RWPE2 (cell line): Measurements from ENCODE around the gene ARID1A.
A peak's percentile ranks its signal among the peaks of the same experiment; 100 is the strongest.
"Not testable (repeated sequence)": the region's sequence is repeated elsewhere in the genome, so short reads cannot be mapped to it uniquely, and the experiment has no call there.

Source experiments
- ATAC-seq: fragments of 200-7000 bp; cut with Tn5 transposase; 3 replicates; pipeline ENCODE4 v1.9.1; 2021; ENCODE audit warnings: low read depth
- DNase-seq: peaks from one replicate; pipeline ENCODE4 v3.0.0-alpha.2; 2020; ENCODE audit warnings: low spot score
- H3K27ac ChIP-seq: fragments of 450-650 bp; 2 replicates; pipeline ENCODE4 v1.5.1; 2017; ENCODE audit warnings: mild to moderate bottlenecking; ENCODE audit not compliant: poor library complexity, severe bottlenecking
- H3K27me3 ChIP-seq: fragments of 250-450 bp; sonication (Bioruptor Pico); 2 replicates; pipeline ENCODE4 v1.5.1; 2021; ENCODE audit warnings: mild to moderate bottlenecking, moderate library complexity; ENCODE audit not compliant: insufficient read depth, poor library complexity, severe bottlenecking
- H3K36me3 ChIP-seq: fragments of 250-450 bp; sonication (Bioruptor Pico); 2 replicates; pipeline ENCODE4 v1.5.1; 2020; ENCODE audit warnings: low read depth, mild to moderate bottlenecking, moderate library complexity
- H3K4me1 ChIP-seq: fragments of 250-450 bp; sonication (Bioruptor Pico); 2 replicates; pipeline ENCODE4 v1.5.1; 2021; ENCODE audit warnings: mild to moderate bottlenecking, moderate library complexity; ENCODE audit not compliant: insufficient read depth, poor library complexity, severe bottlenecking
- H3K4me3 ChIP-seq: fragments of 250-450 bp; sonication (Bioruptor Pico); 2 replicates; pipeline ENCODE4 v1.5.1; 2021; ENCODE audit warnings: mild to moderate bottlenecking, moderate library complexity; ENCODE audit not compliant: severe bottlenecking
- H3K9me3 ChIP-seq: fragments of 250-450 bp; sonication (Bioruptor Pico); 2 replicates; pipeline ENCODE4 v1.5.1; 2021; ENCODE audit warnings: mild to moderate bottlenecking, moderate library complexity; ENCODE audit not compliant: severe bottlenecking
- TF ChIP-seq, protein P1 (sequence below): fragments of 450-650 bp; IDR thresholded peaks from one replicate; pipeline ENCODE4 v1.5.1; 2017; ENCODE audit warnings: mild to moderate bottlenecking, moderate library complexity; ENCODE audit not compliant: poor library complexity, severe bottlenecking

The ARID1A gene

DNA sequence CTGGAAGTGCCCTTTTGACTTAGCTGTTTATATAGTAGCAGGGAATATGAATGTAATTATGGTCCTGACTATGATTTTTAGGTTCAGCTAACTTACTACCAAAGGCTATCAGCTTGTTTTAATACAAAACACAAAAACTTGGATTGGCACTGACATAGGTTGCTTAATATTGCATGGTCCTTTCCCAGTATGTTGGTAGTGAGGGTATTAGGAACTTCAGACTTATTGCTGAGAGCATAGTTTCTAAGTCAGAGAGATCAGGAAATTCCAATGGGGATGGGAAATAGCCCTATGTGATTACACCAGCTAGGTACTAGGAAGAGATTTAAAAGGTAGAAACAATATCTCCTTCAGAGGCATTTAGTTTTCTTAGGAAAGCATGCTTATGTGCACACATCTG lies 7.7 kb downstream of the ARID1A start:
- Histone ChIP-seq H3K27me3 (no peaks in the 10 kb centered on the region), H3K27ac (peak overlapping the region; percentile 82), H3K9me3 (no peaks in the 10 kb centered on the region), H3K36me3 (peaks cover 37% of the 10 kb centered on the region), H3K4me3 (no peak overlapping the region), H3K4me1 (peaks cover 85% of the 10 kb centered on the region)
- no peak for ATAC-seq
- no peak for DNase-seq
- TF ChIP-seq, protein P1, sequence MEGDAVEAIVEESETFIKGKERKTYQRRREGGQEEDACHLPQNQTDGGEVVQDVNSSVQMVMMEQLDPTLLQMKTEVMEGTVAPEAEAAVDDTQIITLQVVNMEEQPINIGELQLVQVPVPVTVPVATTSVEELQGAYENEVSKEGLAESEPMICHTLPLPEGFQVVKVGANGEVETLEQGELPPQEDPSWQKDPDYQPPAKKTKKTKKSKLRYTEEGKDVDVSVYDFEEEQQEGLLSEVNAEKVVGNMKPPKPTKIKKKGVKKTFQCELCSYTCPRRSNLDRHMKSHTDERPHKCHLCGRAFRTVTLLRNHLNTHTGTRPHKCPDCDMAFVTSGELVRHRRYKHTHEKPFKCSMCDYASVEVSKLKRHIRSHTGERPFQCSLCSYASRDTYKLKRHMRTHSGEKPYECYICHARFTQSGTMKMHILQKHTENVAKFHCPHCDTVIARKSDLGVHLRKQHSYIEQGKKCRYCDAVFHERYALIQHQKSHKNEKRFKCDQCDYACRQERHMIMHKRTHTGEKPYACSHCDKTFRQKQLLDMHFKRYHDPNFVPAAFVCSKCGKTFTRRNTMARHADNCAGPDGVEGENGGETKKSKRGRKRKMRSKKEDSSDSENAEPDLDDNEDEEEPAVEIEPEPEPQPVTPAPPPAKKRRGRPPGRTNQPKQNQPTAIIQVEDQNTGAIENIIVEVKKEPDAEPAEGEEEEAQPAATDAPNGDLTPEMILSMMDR: no peak

DNA sequence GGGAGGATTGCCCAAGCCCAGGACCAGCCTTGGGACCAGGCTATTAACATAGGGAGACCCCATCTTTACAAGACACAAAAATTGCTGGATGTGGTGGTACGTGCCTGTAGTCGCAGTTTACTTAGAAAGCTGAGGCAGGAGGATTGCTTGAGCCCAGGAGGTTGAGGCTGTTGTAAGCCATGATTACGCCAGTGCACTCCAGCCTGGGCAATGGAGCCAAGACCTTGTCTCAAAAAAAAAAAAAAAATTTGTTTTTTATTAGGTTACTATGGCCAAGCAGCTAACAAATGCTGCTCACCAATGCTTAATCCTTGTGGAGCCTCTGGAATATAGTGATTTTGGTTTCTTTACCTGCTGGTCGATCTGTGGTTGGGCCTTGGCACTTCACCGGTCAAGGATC lies 8.8 kb downstream of the ARID1A start:
- no peaks in the 10 kb centered on the region for H3K27me3 ChIP-seq
- no peaks in the 10 kb centered on the region for H3K9me3 ChIP-seq
- ATAC-seq (no peak), DNase-seq (no peak)
- peaks cover 43% of the 10 kb centered on the region for H3K36me3 ChIP-seq
- no peak overlapping the region for H3K4me3 ChIP-seq
- H3K4me1 ChIP-seq: peaks cover 77% of the 10 kb centered on the region
- TF ChIP-seq, protein P1: no peak
- peak overlapping the region; percentile 82 for H3K27ac ChIP-seq

DNA sequence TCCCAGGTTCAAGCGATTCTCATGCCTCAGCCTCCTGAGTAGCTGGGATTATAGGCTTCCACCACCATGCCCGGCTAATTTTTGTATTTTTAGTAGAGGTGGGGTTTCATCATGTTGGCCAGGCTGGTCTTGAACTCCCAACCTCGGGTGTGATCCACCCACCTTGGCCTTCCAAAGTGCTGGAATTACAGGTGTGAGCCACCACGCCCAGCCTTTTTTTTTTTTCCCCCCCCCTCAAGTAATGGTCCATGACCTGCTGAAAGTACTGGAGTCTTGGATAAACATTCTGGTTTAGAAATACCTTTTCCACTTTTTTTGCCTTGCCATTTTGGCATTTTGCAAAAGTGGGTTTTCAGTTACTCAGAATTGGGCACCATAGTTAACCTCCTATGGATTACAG lies 9.4 kb downstream of the ARID1A start:
- DNase-seq, ATAC-seq, H3K27me3 ChIP-seq, H3K4me3 ChIP-seq, H3K9me3 ChIP-seq: not testable (repeated sequence)
- Histone ChIP-seq H3K4me1 (peaks cover 71% of the 10 kb centered on the region), H3K36me3 (peaks cover 39% of the 10 kb centered on the region), H3K27ac (peak overlapping the region; percentile 82)

DNA sequence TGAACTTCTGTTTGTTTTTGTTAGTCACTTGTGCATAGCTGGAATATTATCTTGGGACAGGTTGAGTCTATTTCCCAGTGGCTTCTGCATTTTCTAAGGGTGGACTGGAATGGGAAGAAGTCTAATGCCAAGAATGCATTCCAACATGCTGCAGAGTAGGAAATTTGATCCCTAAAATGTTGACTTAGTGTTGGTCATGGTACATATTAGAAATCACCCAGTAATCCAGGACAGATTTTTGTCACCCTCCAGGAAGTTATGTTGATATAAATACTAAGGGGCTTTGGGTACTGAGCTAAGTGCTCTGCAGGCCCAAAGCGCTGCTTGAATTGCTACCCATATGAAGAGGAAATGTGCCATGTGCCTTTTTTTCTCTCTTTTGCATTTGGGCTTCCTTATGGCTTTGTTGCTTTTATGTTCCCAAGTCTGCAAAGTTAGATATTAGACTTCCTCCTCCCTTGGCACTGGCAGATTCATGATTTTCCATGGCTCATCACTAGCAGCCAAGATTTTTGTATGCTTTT lies 10.0 kb downstream of the ARID1A start:
- peak overlapping the region; percentile 82 for H3K27ac ChIP-seq
- no peak for DNase-seq
- H3K36me3 ChIP-seq: peaks cover 39% of the 10 kb centered on the region
- peak; percentile 87 for ATAC-seq
- H3K4me3 ChIP-seq: no peak overlapping the region
- peaks cover 65% of the 10 kb centered on the region for H3K4me1 ChIP-seq
- no peaks in the 10 kb centered on the region for H3K27me3 ChIP-seq
- no peaks in the 10 kb centered on the region for H3K9me3 ChIP-seq
- TF ChIP-seq, protein P1: no peak

DNA sequence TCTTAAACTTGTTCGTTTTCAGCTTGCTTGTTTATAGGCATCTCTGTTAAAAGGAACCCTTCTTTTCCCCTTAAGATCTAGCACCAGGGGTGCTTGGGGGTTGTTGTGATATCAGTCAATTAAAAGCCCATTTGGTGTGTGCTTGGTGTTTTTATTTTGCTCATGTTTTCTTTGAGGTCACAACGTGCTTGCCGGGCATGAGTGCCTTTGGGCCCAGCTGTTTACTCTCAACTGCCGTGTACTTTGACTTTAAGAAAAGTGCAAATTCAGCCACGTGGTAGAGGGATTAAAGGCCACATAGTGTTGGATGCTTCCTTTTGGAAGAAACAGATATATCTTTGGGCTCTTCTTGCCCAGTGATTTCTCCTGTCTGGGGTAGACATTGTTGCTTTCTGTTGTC lies 10.5 kb downstream of the ARID1A start:
- Histone ChIP-seq H3K27ac (peak overlapping the region; percentile 82), H3K4me1 (peaks cover 60% of the 10 kb centered on the region), H3K9me3 (no peaks in the 10 kb centered on the region), H3K36me3 (peaks cover 42% of the 10 kb centered on the region), H3K27me3 (no peaks in the 10 kb centered on the region), H3K4me3 (no peak overlapping the region)
- no peak for ATAC-seq
- TF ChIP-seq, protein P1: no peak
- no peak for DNase-seq
